Right atrium auricular region (tissue), 2 donors: ENCODE results near the gene POLR1E. TPM values are rescaled to one million over a fixed set of nuclear protein-coding genes. Genes with fewer than 3 reads are reported as not detected.

Experiments
- DNase-seq: peaks from one replicate; pipeline ENCODE4 v3.0.0-alpha.2; 2019; ENCODE audit warnings: low spot score
- H3K27ac ChIP-seq, 2 donors: fragments of 200-600 bp; sonication (generic); 1 replicate in 1 of 2; 2 replicates in 1 of 2; pipeline ENCODE4 v1.5.1; 2016 to 2019
- H3K27me3 ChIP-seq, 2 donors: fragments of 200-600 bp; sonication (generic); one replicate each; pipeline versions ENCODE4 v1.5.1 to v1.6.0; 2017 to 2019
- H3K36me3 ChIP-seq: fragments of 200-600 bp; sonication (generic); one replicate; pipeline ENCODE4 v1.5.1; 2016
- H3K4me1 ChIP-seq, 2 donors: fragments of 200-600 bp; sonication (generic); one replicate each; pipeline versions ENCODE4 v1.5.1 to v1.6.0; 2017 to 2019
- H3K4me3 ChIP-seq, 2 donors: fragments of 200-600 bp; sonication (generic); 1 replicate in 1 of 2; 2 replicates in 1 of 2; pipeline ENCODE4 v1.5.1; 2017 to 2019; ENCODE audit warnings: mild to moderate bottlenecking in 1 of 2, moderate library complexity in 1 of 2
- H3K9me3 ChIP-seq, 2 donors: fragments of 200-600 bp; sonication (generic); one replicate each; pipeline ENCODE4 v1.5.1; 2019
- CTCF ChIP-seq, 2 donors: fragments of 200-600 bp; sonication (generic); IDR thresholded peaks; one replicate each; pipeline ENCODE4 v1.5.1; 2019; ENCODE audit warnings: antibody characterized with exemption in 2 of 2
- total RNA-seq, 2 donors: library from RNA; depleted of rRNA; stranded (reverse); fragments of >200 nt; gene quantifications; one replicate each; pipeline ENCODE4 v1.1.0, GENCODE V29; 2016

POLR1E gene
- total RNA-seq, 2 donors from 2014 or later, result 9.6 to 13.3 TPM

DNA sequence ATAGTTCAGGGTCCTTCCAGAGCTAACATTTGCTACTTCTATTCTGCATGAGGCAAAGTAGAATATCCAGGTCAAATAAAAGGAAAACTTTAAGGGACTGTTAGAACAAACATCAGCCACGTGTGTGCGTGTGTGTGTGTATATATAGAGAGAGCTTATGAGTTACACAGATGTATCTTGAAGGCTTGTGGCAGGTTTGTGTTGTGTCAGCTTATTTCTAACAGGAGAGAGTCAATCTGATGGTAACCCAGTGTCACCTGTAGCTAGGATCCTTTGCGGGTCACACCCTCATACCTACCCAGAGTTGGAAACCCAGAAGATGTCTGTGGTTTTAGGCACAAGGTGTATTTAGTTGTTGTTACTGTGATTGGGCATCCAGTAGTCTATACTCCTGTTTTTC lies 12.7 kb downstream of the POLR1E start:
- no peaks in the 10 kb centered on the region for H3K9me3 ChIP-seq
- DNase-seq, result no peak
- H3K27ac ChIP-seq, result no peak overlapping the region
- no peak for TF ChIP-seq CTCF (IDR thresholded peaks at IDR 0.05)
- peaks cover 84% of the 10 kb centered on the region for H3K36me3 ChIP-seq
- no peaks in the 10 kb centered on the region for H3K27me3 ChIP-seq
- no peaks in the 10 kb centered on the region for H3K4me1 ChIP-seq
- H3K4me3 ChIP-seq, result no peak overlapping the region

DNA sequence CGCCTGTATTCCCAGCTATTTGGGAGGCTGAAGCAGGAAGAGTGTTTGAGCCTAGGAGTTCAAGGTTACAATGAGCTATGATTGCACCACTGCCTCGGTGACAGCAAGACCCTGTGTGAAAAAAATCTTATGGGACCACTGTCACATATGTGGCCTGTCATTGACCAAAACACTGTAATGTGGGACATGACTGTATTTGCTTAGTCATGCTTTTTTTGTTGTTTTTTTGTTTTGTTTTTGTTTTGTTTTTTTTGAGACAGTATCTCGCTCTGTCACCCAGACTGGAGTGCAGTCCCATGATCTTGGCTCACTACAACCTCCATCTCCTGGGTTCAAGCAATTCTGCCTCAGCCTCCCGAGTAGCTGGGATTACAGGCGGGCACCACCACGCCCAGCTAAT lies 13.5 kb downstream of the POLR1E start:
- DNase-seq, result no peak
- no peak overlapping the region for H3K4me3 ChIP-seq
- H3K4me1 ChIP-seq, result no peaks in the 10 kb centered on the region
- no peaks in the 10 kb centered on the region for H3K9me3 ChIP-seq
- H3K27ac ChIP-seq, result no peak overlapping the region
- no peak for TF ChIP-seq CTCF (IDR thresholded peaks at IDR 0.05)
- peaks cover 77% of the 10 kb centered on the region for H3K36me3 ChIP-seq
- H3K27me3 ChIP-seq, result no peaks in the 10 kb centered on the region

DNA sequence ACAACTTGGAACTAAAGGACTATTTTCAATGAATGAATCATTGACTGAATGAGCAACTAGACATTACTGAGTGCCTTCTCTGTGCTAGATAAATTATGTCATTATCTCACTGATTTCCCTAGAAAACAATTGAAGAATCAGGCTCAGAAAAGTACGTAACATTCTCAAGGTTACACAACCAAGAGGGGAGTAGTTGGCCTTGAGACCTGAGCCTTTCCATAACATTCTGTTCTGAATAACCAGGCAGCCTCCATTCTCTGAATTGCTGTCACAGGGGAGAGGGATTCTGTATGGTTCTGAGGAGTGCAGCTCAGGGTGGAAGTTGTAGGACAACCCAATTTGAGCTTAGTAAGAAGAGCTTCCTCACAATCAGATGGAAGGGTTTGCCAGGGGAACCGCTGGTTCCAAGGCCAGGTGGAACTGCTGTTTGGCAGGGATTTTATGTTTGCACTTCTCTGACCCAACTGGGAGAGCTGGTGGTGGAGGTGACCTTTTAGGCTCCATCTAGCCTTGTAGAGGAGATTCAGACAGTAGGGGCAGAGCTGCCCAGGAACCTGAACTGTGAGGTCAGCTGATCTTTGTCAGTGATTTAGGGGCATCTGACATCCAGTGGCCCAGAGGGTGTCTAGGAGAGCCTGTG lies 16.3 kb downstream of the POLR1E start:
- no peak overlapping the region for H3K4me3 ChIP-seq
- DNase-seq, result no peak
- TF ChIP-seq CTCF (IDR thresholded peaks at IDR 0.05), result no peak
- H3K4me1 ChIP-seq, result no peaks in the 10 kb centered on the region
- H3K27me3 ChIP-seq, result no peaks in the 10 kb centered on the region
- no peak overlapping the region for H3K27ac ChIP-seq
- peaks cover 61% of the 10 kb centered on the region for H3K36me3 ChIP-seq
- H3K9me3 ChIP-seq, result no peaks in the 10 kb centered on the region

GRCh38 chr9:37503736-37504135 lies 18.0 kb downstream of the POLR1E start:
- Histone ChIP-seq H3K27ac (no peak overlapping the region), H3K4me1 (no peaks in the 10 kb centered on the region), H3K9me3 (no peaks in the 10 kb centered on the region), H3K27me3 (no peaks in the 10 kb centered on the region), H3K4me3 (no peak overlapping the region), H3K36me3 (peaks cover 46% of the 10 kb centered on the region)
- no peak for DNase-seq
- no peak for TF ChIP-seq CTCF (IDR thresholded peaks at IDR 0.05)

DNA sequence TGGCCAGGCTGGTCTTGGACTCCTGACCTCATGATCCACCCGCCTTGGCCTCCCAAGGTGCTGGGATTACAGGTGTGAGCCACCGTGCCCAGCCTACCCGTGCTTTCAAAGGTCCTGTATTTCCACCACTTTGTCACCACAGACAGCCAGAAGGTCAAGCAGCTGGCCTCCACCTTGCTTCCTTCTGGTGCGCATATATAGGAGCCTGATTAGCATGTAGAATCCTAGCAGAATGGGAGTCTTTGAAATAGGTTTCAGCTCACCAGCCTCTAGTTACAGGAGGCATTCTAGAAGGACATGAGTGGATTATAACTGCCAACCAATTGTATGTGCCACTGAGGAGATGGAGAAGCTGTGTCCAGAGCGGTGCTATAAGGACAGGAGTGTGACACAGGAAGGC lies 18.9 kb downstream of the POLR1E start:
- Histone ChIP-seq H3K4me3 (no peak overlapping the region), H3K36me3 (peaks cover 42% of the 10 kb centered on the region), H3K27me3 (no peaks in the 10 kb centered on the region), H3K4me1 (no peaks in the 10 kb centered on the region), H3K27ac (no peak overlapping the region), H3K9me3 (no peaks in the 10 kb centered on the region)
- no peak for DNase-seq
- TF ChIP-seq CTCF (IDR thresholded peaks at IDR 0.05), result no peak

DNA sequence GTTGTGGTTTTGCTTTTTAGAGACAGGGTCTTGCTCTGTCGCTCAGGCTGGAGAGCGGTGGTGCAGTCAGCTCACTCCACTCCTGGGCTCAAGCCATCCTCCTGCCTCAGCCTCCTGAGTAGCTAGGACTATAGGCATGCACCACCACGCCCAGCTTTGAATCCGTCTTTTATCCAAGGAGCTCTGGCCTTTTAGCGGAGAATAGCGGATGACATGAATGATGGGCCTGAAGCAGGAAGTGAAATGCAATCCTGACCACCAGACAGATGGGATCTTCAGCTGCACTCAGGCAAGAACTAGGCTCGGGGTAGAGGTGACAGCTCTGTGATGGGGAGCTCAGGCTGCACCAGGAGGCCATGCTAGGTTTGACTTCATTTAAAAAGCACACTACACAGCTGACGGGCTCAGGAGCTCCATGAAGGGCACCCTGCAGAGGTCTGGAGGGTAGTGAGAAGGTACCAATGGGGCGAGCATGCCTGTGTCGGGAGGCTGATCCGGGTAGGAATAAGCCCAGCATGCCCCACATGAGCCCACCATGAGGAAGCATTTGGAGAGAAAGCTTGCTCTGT lies 21.9 kb downstream of the POLR1E start:
- H3K4me1 ChIP-seq, result no peaks in the 10 kb centered on the region
- H3K27ac ChIP-seq, result no peak overlapping the region
- no peaks in the 10 kb centered on the region for H3K27me3 ChIP-seq
- H3K36me3 ChIP-seq, result peaks cover 23% of the 10 kb centered on the region
- no peaks in the 10 kb centered on the region for H3K9me3 ChIP-seq
- no peak for DNase-seq
- no peak for TF ChIP-seq CTCF (IDR thresholded peaks at IDR 0.05)
- H3K4me3 ChIP-seq, result no peak overlapping the region
